Activated B cell treated with CpG ODN at 0.5 μM for 24 hours (primary cell): ENCODE data around the gene CLEC9A. TPM values are rescaled to one million over a fixed set of nuclear protein-coding genes. Genes with fewer than 3 reads are reported as not detected.

ENCODE experiments used
- ATAC-seq: fragments of 200-7000 bp; cut with Tn5 transposase; one replicate; pipeline ENCODE4 v1.10.0; 2021; ENCODE audit warnings: low read depth, mild to moderate bottlenecking, moderate library complexity
- CTCF ChIA-PET: fragments of 350-600 bp; sonication (Branson Sonifier 250); formaldehyde crosslinking; loops from one replicate; lab custom pipeline; 2021; ENCODE audit warnings: antibody characterized with exemption; lab: Charles Lee
- POLR2A ChIA-PET: fragments of 350-600 bp; sonication (Branson Sonifier 250); formaldehyde crosslinking; loops from one replicate; lab custom pipeline; 2021; ENCODE audit warnings: antibody characterized with exemption; lab: Charles Lee
- DNase-seq: peaks from one replicate; pipeline ENCODE4 v3.0.0; 2022
- H3K27ac Mint-ChIP-seq: one replicate; pipeline ENCODE4 v1.8.0; 2020; ENCODE audit warnings: mixed read lengths
- H3K27me3 Mint-ChIP-seq: one replicate; pipeline ENCODE4 v1.8.0; 2021; ENCODE audit warnings: mixed read lengths
- H3K36me3 Mint-ChIP-seq: one replicate; pipeline ENCODE4 v1.8.0; 2021; ENCODE audit warnings: low read depth, mixed read lengths
- H3K4me1 Mint-ChIP-seq: one replicate; pipeline ENCODE4 v1.8.0; 2021; ENCODE audit warnings: mixed read lengths
- H3K4me3 Mint-ChIP-seq: one replicate; pipeline ENCODE4 v1.8.0; 2020; ENCODE audit warnings: mild to moderate bottlenecking, mixed read lengths
- H3K9me3 Mint-ChIP-seq: one replicate; pipeline ENCODE4 v1.8.0; 2020; ENCODE audit warnings: mixed read lengths
- intact Hi-C: fragments of 100-400 bp; cut with micrococcal nuclease; formaldehyde crosslinking; loops from one replicate; pipeline ENCODE4 v1.15.1; 2024
- total RNA-seq: library from RNA; stranded (reverse); gene quantifications from 2 replicates; pipeline ENCODE4 v1.2.3, GENCODE V29; 2022
- TF ChIP-seq, protein P1 (sequence below): fragments of 200-600 bp; IDR thresholded peaks from one replicate; pipeline ENCODE4 v1.8.0; 2022; ENCODE audit warnings: antibody characterized with exemption, mild to moderate bottlenecking

CLEC9A gene
- not detected in 2 replicates for total RNA-seq

GRCh38 chr12:10030446-10030845 lies at the start of gene CLEC9A:
CLEC9A (plus strand) TSS chr12:10030682; CDS start chr12:10052688, 22,006 bp downstream.
- ChIA-PET POLR2A (no interaction called here), CTCF (no interaction called here)
- intact Hi-C loops = no loop called here
- H3K4me1 Mint-ChIP-seq = no peaks in the 10 kb centered on the region
- ATAC-seq (no peak), DNase-seq (no peak)
- no peaks in the 10 kb centered on the region for H3K36me3 Mint-ChIP-seq
- H3K27ac Mint-ChIP-seq = no peak within 1 kb of the TSS
- no peaks in the 10 kb centered on the region for H3K9me3 Mint-ChIP-seq
- TF ChIP-seq, protein P1, sequence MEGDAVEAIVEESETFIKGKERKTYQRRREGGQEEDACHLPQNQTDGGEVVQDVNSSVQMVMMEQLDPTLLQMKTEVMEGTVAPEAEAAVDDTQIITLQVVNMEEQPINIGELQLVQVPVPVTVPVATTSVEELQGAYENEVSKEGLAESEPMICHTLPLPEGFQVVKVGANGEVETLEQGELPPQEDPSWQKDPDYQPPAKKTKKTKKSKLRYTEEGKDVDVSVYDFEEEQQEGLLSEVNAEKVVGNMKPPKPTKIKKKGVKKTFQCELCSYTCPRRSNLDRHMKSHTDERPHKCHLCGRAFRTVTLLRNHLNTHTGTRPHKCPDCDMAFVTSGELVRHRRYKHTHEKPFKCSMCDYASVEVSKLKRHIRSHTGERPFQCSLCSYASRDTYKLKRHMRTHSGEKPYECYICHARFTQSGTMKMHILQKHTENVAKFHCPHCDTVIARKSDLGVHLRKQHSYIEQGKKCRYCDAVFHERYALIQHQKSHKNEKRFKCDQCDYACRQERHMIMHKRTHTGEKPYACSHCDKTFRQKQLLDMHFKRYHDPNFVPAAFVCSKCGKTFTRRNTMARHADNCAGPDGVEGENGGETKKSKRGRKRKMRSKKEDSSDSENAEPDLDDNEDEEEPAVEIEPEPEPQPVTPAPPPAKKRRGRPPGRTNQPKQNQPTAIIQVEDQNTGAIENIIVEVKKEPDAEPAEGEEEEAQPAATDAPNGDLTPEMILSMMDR = no peak
- H3K27me3 Mint-ChIP-seq = peaks cover 9% of the 10 kb centered on the region
- H3K4me3 Mint-ChIP-seq = no peak within 1 kb of the TSS

DNA sequence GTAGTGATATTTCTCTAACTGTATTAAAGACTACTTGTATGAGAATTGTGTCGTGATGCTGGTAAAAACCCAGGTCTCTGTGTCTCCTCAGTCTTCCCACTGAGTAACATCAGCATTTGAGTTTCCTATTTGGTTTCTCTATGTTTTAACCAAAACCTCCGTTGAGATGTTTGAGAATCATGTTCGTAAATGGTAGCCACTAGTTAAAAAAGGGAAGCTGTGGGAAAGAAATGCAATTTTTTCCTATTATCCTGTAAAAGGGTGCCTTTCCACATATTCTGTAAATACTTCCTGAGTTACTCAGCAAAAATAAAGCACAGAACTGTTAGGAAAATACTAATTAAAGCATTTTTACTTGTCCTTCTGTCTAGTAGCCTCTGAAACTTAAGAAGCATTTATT lies 38.6 kb upstream of the CLEC9A start:
- ChIA-PET POLR2A (no interaction called here), CTCF (no interaction called here)
- TF ChIP-seq, protein P1 = no peak
- intact Hi-C loops = no loop called here
- DNase-seq (no peak), ATAC-seq (no peak)
- H3K4me3 Mint-ChIP-seq = no peak overlapping the region
- no peak overlapping the region for H3K27ac Mint-ChIP-seq
- peaks cover 16% of the 10 kb centered on the region for H3K4me1 Mint-ChIP-seq
- no peaks in the 10 kb centered on the region for H3K9me3 Mint-ChIP-seq
- H3K27me3 Mint-ChIP-seq = peaks cover 63% of the 10 kb centered on the region
- no peaks in the 10 kb centered on the region for H3K36me3 Mint-ChIP-seq

- DNase-seq (no peak), ATAC-seq (no peak)
- H3K36me3 Mint-ChIP-seq = no peaks in the 10 kb centered on the region
- H3K4me1 Mint-ChIP-seq = peaks cover 16% of the 10 kb centered on the region
- POLR2A ChIA-PET = no interaction called here
- peaks cover 61% of the 10 kb centered on the region for H3K27me3 Mint-ChIP-seq
- H3K27ac Mint-ChIP-seq = no peak overlapping the region
- TF ChIP-seq, protein P1 = no peak
- no peak overlapping the region for H3K4me3 Mint-ChIP-seq
- no peaks in the 10 kb centered on the region for H3K9me3 Mint-ChIP-seq
- CTCF ChIA-PET = no interaction called here
- intact Hi-C loops = no loop called here
These were observed 38.2 kb upstream of the CLEC9A start for GRCh38 chr12:9992296-9992695.

GRCh38 chr12:9999016-9999415 lies 31.5 kb upstream of the CLEC9A start, which contains the start of gene CLEC1B:
CLEC1B (minus strand) TSS chr12:9999121; CDS start chr12:9999100, 21 bp downstream.
- no peak within 1 kb of the TSS for H3K27ac Mint-ChIP-seq
- intact Hi-C loops = no loop called here
- CTCF ChIA-PET = interaction anchor here (2.0 kb wide), 1 partner anchor 11 kb away, joined by 5 read pairs; the partner anchor contains the start of gene CLEC12B

GRCh38 chr12:10001171-10001776 lies 29.2 kb upstream of the CLEC9A start:
- TF ChIP-seq, protein P1 = no peak
- intact Hi-C loops = no loop called here
- no peak for ATAC-seq
- Mint-ChIP-seq H3K27ac (no peak overlapping the region), H3K36me3 (no peaks in the 10 kb centered on the region), H3K4me3 (no peak overlapping the region), H3K27me3 (peaks cover 24% of the 10 kb centered on the region), H3K4me1 (no peaks in the 10 kb centered on the region), H3K9me3 (no peaks in the 10 kb centered on the region)
- ChIA-PET POLR2A (no interaction called here), CTCF (no interaction called here)
- no peak for DNase-seq

More at GRCh38 chr12:9999016-9999415, 31.5 kb upstream of the CLEC9A start, which contains the start of gene CLEC1B:
- POLR2A ChIA-PET = no interaction called here
- Mint-ChIP-seq H3K9me3 (no peaks in the 10 kb centered on the region), H3K27me3 (peaks cover 28% of the 10 kb centered on the region), H3K4me3 (no peak within 1 kb of the TSS), H3K4me1 (no peaks in the 10 kb centered on the region), H3K36me3 (no peaks in the 10 kb centered on the region)
- TF ChIP-seq, protein P1 = no peak
- DNase-seq = no peak
- ATAC-seq = no peak
